ENCODE results near the gene OR10P1. TPM values are rescaled to one million over a fixed set of nuclear protein-coding genes. Genes with fewer than 3 reads are reported as not detected.

Gene OR10P1, protein sequence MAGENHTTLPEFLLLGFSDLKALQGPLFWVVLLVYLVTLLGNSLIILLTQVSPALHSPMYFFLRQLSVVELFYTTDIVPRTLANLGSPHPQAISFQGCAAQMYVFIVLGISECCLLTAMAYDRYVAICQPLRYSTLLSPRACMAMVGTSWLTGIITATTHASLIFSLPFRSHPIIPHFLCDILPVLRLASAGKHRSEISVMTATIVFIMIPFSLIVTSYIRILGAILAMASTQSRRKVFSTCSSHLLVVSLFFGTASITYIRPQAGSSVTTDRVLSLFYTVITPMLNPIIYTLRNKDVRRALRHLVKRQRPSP
- not detected in 2 replicates for total RNA-seq

DNA sequence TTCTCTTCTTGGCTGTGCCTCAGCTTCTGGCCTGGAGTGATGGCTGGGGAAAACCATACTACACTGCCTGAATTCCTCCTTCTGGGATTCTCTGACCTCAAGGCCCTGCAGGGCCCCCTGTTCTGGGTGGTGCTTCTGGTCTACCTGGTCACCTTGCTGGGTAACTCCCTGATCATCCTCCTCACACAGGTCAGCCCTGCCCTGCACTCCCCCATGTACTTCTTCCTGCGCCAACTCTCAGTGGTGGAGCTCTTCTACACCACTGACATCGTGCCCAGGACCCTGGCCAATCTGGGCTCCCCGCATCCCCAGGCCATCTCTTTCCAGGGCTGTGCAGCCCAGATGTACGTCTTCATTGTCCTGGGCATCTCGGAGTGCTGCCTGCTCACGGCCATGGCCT is at the start of gene OR10P1:
Gene OR10P1 (plus strand): TSS at position 40 of the 400 bp plus-strand sequence. CDS start 0 bp downstream, at position 40.

Other genes starting within 250 kb of the OR10P1 start
- not detected in 2 replicates for gene OR6C65, start 236.4 kb upstream of the OR10P1 start, total RNA-seq
- not detected in 2 replicates for gene OR6C76, start 210.6 kb upstream of the OR10P1 start, total RNA-seq
- gene OR6C2, start 192.8 kb upstream of the OR10P1 start, total RNA-seq: not detected in 2 replicates
- not detected in 2 replicates for gene OR6C70, start 166.8 kb upstream of the OR10P1 start, total RNA-seq
- gene OR6C68, start 144.5 kb upstream of the OR10P1 start, total RNA-seq: not detected in 2 replicates
- gene OR6C4, start 87.3 kb upstream of the OR10P1 start, total RNA-seq: not detected in 2 replicates
- gene OR2AP1, start 64.4 kb upstream of the OR10P1 start, total RNA-seq: not detected in 2 replicates
- 0.07 and 0.30 TPM in 2 replicates for gene ITGA7, start 71.0 kb downstream of the OR10P1 start, total RNA-seq
- gene BLOC1S1, start 79.2 kb downstream of the OR10P1 start, total RNA-seq: 155 and 161 TPM in 2 replicates
- gene RDH5, start 83.5 kb downstream of the OR10P1 start, total RNA-seq: 0.67 and 3.0 TPM in 2 replicates
- gene CD63, start 92.1 kb downstream of the OR10P1 start, total RNA-seq: 720 and 809 TPM in 2 replicates
- 2.5 and 3.3 TPM in 2 replicates for gene GDF11, start 106.2 kb downstream of the OR10P1 start, total RNA-seq
- 132 and 161 TPM in 2 replicates for gene SARNP, start 180.8 kb downstream of the OR10P1 start, total RNA-seq
- 37.3 and 40.5 TPM in 2 replicates for gene ORMDL2, start 181.1 kb downstream of the OR10P1 start, total RNA-seq
- gene DNAJC14, start 192.7 kb downstream of the OR10P1 start, total RNA-seq: 30.0 and 31.7 TPM in 2 replicates
- gene MMP19, start 206.0 kb downstream of the OR10P1 start, total RNA-seq: 2.3 and 3.5 TPM in 2 replicates

Measured in mammary microvascular endothelial cell (primary cell).